IMR-90 (cell line): Measurements from ENCODE around the gene OSBP2.

Experiments used
- CEBPB ChIP-seq: IDR thresholded peaks from 2 replicates; pipeline ENCODE4 v1.6.1; 2012; ENCODE audit warnings: low read depth, low read length, improper control_type of control experiment
- CTCF ChIP-seq: conservative IDR thresholded peaks from 2 replicates; pipeline ENCODE4 v1.5.1; 2012; ENCODE audit warnings: mild to moderate bottlenecking, low read depth, low read length, improper control_type of control experiment
- FOS ChIP-seq: fragments of 150-350 bp; IDR thresholded peaks from 2 replicates; pipeline ENCODE4 v1.6.1; 2016; ENCODE audit warnings: low read depth, low read length
- MAFK ChIP-seq: IDR thresholded peaks from 2 replicates; pipeline ENCODE4 v1.6.1; 2012; ENCODE audit warnings: low read depth, low read length, improper control_type of control experiment
- MAZ ChIP-seq: IDR thresholded peaks from 2 replicates; pipeline ENCODE4 v1.6.1; 2012; ENCODE audit warnings: low read depth, mild to moderate bottlenecking, low read length, improper control_type of control experiment, moderate library complexity, borderline replicate concordance
- MXI1 ChIP-seq: IDR thresholded peaks from 2 replicates; pipeline ENCODE4 v1.6.1; 2012; ENCODE audit warnings: low read depth, mild to moderate bottlenecking, low read length, moderate library complexity, borderline replicate concordance
- POLR2A ChIP-seq: IDR thresholded peaks from 2 replicates; pipeline ENCODE4 v1.6.1; 2012; ENCODE audit warnings: mild to moderate bottlenecking, low read depth, low read length
- RAD21 ChIP-seq: IDR thresholded peaks from 2 replicates; pipeline ENCODE4 v1.6.1; 2012; ENCODE audit warnings: low read length, improper control_type of control experiment
- RFX5 ChIP-seq: IDR thresholded peaks from 2 replicates; pipeline ENCODE4 v1.8.0; 2012; ENCODE audit warnings: low read depth, mild to moderate bottlenecking, low read length, moderate library complexity
- TF ChIP-seq, protein P1 (sequence below): fragments of 150-350 bp; IDR thresholded peaks from 2 replicates; pipeline ENCODE4 v1.6.1; 2017; ENCODE audit warnings: mild to moderate bottlenecking, antibody characterized with exemption, low read length, low read depth

GRCh38 chr22:30826670-30827355 is 132.1 kb downstream of the OSBP2 start:
- no peak for TF ChIP-seq RAD21
- TF ChIP-seq RFX5 = no peak
- TF ChIP-seq CTCF = no peak
- no peak for TF ChIP-seq CEBPB
- TF ChIP-seq POLR2A = no peak
- TF ChIP-seq, protein P1, sequence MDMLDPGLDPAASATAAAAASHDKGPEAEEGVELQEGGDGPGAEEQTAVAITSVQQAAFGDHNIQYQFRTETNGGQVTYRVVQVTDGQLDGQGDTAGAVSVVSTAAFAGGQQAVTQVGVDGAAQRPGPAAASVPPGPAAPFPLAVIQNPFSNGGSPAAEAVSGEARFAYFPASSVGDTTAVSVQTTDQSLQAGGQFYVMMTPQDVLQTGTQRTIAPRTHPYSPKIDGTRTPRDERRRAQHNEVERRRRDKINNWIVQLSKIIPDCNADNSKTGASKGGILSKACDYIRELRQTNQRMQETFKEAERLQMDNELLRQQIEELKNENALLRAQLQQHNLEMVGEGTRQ = no peak
- no peak for TF ChIP-seq MAFK
- no peak for TF ChIP-seq MXI1
- TF ChIP-seq MAZ = no peak
- TF ChIP-seq FOS = no peak
